Right lobe of liver (tissue), 4 donors: Measurements from ENCODE around the gene HEY2.

Experiments
- POLR2A ChIP-seq: fragments of 450-650 bp; IDR thresholded peaks from one replicate; pipeline ENCODE4 v1.6.1; 2017; ENCODE audit warnings: antibody characterized with exemption, mild to moderate bottlenecking
- TF ChIP-seq, protein P1 (sequence below), 4 donors: fragments of 200-600 bp in 3 of 4; fragments of 450-650 bp in 1 of 4; IDR thresholded peaks; one replicate each; pipeline versions ENCODE4 v1.5.1 to v1.8.0; 2016 to 2022; ENCODE audit warnings: antibody characterized with exemption in 4 of 4, mild to moderate bottlenecking in 2 of 4
- donor health status: DM: no; HTN: no; CAD: no.
- donor health status: DM: no; HTN: no; CAD: no.
- donor health status: DM: no; HTN: yes; CAD: no.

DNA sequence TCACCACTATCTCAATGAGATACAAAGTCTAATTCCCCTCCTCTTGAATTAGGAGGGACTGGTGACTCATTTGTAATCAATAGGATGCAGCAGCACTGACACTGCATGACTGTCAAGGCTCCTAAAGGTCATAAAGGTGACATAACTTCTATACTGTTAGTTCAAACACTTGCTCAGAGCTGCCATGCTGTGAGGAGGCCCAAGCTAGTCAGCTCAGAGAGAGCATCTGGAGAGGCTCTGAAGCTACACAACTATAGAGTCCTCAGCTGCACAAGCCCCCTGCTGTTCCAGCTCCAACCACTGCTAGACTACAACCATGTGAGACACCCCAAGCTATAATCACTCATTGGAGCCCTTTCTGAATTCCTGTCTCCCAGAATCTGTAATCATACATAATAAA lies 17.0 kb upstream of the HEY2 start:
- TF ChIP-seq, protein P1, sequence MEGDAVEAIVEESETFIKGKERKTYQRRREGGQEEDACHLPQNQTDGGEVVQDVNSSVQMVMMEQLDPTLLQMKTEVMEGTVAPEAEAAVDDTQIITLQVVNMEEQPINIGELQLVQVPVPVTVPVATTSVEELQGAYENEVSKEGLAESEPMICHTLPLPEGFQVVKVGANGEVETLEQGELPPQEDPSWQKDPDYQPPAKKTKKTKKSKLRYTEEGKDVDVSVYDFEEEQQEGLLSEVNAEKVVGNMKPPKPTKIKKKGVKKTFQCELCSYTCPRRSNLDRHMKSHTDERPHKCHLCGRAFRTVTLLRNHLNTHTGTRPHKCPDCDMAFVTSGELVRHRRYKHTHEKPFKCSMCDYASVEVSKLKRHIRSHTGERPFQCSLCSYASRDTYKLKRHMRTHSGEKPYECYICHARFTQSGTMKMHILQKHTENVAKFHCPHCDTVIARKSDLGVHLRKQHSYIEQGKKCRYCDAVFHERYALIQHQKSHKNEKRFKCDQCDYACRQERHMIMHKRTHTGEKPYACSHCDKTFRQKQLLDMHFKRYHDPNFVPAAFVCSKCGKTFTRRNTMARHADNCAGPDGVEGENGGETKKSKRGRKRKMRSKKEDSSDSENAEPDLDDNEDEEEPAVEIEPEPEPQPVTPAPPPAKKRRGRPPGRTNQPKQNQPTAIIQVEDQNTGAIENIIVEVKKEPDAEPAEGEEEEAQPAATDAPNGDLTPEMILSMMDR (IDR thresholded peaks at IDR 0.05): no peak
- no peak for TF ChIP-seq POLR2A
